GM12874 (cell line): ENCODE results near the gene TECTB.

Experiments used
- TF ChIP-seq, protein P1 (sequence below): IDR thresholded peaks from 2 replicates; pipeline ENCODE4 v1.5.1; 2011; ENCODE audit warnings: low read depth, mild to moderate bottlenecking, control low read depth, low read length, moderate library complexity; ENCODE audit not compliant: insufficient read depth

TECTB gene

GRCh38 chr10:112286837-112287818 is 3.9 kb downstream of the TECTB start:
- TF ChIP-seq, protein P1, sequence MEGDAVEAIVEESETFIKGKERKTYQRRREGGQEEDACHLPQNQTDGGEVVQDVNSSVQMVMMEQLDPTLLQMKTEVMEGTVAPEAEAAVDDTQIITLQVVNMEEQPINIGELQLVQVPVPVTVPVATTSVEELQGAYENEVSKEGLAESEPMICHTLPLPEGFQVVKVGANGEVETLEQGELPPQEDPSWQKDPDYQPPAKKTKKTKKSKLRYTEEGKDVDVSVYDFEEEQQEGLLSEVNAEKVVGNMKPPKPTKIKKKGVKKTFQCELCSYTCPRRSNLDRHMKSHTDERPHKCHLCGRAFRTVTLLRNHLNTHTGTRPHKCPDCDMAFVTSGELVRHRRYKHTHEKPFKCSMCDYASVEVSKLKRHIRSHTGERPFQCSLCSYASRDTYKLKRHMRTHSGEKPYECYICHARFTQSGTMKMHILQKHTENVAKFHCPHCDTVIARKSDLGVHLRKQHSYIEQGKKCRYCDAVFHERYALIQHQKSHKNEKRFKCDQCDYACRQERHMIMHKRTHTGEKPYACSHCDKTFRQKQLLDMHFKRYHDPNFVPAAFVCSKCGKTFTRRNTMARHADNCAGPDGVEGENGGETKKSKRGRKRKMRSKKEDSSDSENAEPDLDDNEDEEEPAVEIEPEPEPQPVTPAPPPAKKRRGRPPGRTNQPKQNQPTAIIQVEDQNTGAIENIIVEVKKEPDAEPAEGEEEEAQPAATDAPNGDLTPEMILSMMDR: no peak

DNA sequence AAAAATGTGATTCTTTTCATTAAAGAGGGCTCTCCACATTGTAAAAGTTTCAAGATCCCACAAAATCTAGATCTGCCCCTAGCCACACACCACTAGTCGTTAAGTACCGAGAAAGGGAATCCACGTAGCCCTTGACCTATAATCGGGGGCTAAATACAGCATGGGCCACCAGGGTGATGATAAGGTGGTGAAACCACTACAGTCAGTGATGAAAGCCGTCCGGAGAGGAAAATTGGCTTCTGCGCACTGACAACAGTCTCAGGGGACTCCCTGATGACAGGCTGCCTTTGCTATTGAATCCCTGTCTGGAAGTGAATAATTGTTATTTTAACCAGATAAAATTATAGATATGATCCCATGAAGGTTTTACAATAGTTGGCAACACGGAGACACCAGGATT is 4.6 kb downstream of the TECTB start:
- TF ChIP-seq, protein P1: no peak

DNA sequence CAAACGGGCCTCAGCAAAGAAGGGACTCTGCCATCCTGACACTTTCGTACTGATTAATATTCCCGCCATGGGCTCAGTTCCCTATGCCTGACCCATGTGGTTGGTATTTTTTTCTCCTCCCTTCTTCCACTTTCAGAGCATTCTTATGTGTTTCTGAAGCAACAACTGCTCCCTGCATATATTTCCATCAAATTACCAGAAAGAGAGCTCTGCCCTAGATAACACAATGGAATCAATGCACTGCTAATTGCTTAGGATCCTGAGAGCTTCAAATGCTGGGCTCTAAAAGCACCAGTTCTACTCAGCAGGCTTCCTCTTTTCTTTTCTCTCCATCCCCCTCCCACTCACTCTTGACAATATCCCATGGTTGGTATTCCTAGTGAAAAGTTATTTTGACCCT is 5.3 kb downstream of the TECTB start:
- TF ChIP-seq, protein P1: no peak

DNA sequence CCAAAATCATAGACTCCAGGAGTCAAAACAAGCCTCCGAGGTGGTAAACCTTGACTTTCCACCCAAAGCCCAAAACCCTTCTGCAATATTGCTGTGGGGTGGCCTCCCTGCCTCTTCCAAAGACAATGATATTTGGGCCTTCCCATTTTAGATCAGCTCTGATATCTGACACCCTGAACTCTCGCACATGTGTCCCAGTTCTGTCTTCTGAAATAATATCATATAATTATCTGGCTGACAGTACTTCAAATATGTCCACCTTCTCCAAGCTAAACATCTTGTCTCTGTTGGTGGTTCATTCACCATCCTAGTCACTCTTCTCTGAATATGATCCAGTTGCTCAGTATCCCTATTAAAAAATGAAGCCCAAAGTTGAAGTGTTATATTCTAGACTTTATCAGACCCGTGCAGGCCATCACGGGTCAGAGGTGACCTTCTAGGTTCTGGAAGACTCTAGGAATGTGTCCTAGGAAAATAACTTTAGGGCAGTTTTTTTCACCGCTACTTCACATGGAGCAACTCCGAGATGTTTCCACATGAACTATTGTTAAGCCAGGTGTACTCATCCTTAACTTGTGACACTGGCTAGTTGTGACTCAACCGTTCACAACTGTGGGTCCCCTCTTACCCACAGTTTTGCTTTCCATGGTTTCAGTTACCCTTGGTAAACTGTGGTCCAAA is 6.3 kb downstream of the TECTB start:
- TF ChIP-seq, protein P1: no peak

- TF ChIP-seq, protein P1: no peak
Measured at GRCh38 chr10:112290054-112290373, 6.8 kb downstream of the TECTB start.

GRCh38 chr10:112294169-112294568 is 11.0 kb downstream of the TECTB start:
- TF ChIP-seq, protein P1: no peak
